Testis (tissue), 2 donors: ENCODE results near the gene UPF3B.

Source experiments
- CTCF ChIP-seq, 3 experiments: fragments of 450-650 bp in 2 of 3; fragments of 200-600 bp in 1 of 3; sonication (generic) in 1 of 3; IDR thresholded peaks; one replicate each; pipeline ENCODE4 v1.5.1; 2016 to 2019; ENCODE audit warnings: antibody characterized with exemption in 3 of 3, mild to moderate bottlenecking in 2 of 3, moderate library complexity in 1 of 3
- POLR2A ChIP-seq: fragments of 450-650 bp; IDR thresholded peaks from one replicate; pipeline ENCODE4 v1.6.1; 2017; ENCODE audit warnings: antibody characterized with exemption, mild to moderate bottlenecking, moderate library complexity

- TF ChIP-seq CTCF (IDR thresholded peaks at IDR 0.05) (no peak), POLR2A (no peak)
Observed at GRCh38 chrX:119900976-119901375, 48.2 kb upstream of the UPF3B start.
